ENCODE results near the gene OXA1L.

The OXA1L gene

GRCh38 chr14:22753586-22753985 is 12.9 kb upstream of the OXA1L start:
- TF ChIP-seq FOXP2 (optimal IDR thresholded peaks at IDR 0.05; ENCODE audit: borderline replicate concordance, extremely low read depth, extremely low read length, insufficient read depth), result no peak
- TF ChIP-seq TAF1 (IDR thresholded peaks at IDR 0.05; ENCODE audit: borderline replicate concordance, insufficient read depth, low read length), result no peak
- TF ChIP-seq POLR2AphosphoS5 (IDR thresholded peaks at IDR 0.05; ENCODE audit: low read depth, low read length), result no peak
- no peak for TF ChIP-seq SIN3A (IDR thresholded peaks at IDR 0.05; ENCODE audit: borderline replicate concordance, insufficient read depth, low read length)
- TF ChIP-seq REST (IDR thresholded peaks at IDR 0.05; ENCODE audit: insufficient read depth in 1 of 2, low read depth in 2 of 2, low read length in 2 of 2), result no peak

DNA sequence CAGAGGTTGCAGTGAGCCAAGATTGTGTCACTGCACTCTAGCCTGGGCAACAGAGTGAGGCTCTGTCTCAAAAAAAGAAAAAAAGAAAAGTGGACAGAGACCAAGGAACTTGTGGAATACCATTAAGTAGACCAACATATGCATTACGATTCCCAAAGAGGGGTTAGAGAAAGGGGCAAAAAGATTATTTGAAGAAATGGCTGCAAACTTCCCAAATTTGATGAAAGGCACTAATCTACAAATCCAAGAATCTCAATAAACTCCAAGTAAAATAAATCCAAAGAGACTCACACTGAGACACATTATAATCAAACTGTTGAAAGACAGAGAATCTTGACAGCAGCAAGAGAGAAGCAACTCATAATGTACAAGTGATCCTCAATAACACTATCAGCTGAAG is 4.8 kb upstream of the OXA1L start:
- TF ChIP-seq REST (IDR thresholded peaks at IDR 0.05; ENCODE audit: insufficient read depth in 1 of 2, low read depth in 2 of 2, low read length in 2 of 2) (no peak), SIN3A (IDR thresholded peaks at IDR 0.05; ENCODE audit: borderline replicate concordance, insufficient read depth, low read length) (no peak), TAF1 (IDR thresholded peaks at IDR 0.05; ENCODE audit: borderline replicate concordance, insufficient read depth, low read length) (no peak), POLR2AphosphoS5 (IDR thresholded peaks at IDR 0.05; ENCODE audit: low read depth, low read length) (no peak), FOXP2 (optimal IDR thresholded peaks at IDR 0.05; ENCODE audit: borderline replicate concordance, extremely low read depth, extremely low read length, insufficient read depth) (no peak)

GRCh38 chr14:22764382-22764781 is 2.1 kb upstream of the OXA1L start:
- TF ChIP-seq SIN3A (IDR thresholded peaks at IDR 0.05; ENCODE audit: borderline replicate concordance, insufficient read depth, low read length) (no peak), FOXP2 (optimal IDR thresholded peaks at IDR 0.05; ENCODE audit: borderline replicate concordance, extremely low read depth, extremely low read length, insufficient read depth) (no peak), POLR2AphosphoS5 (IDR thresholded peaks at IDR 0.05; ENCODE audit: low read depth, low read length) (no peak), TAF1 (IDR thresholded peaks at IDR 0.05; ENCODE audit: borderline replicate concordance, insufficient read depth, low read length) (no peak), REST (IDR thresholded peaks at IDR 0.05; ENCODE audit: insufficient read depth in 1 of 2, low read depth in 2 of 2, low read length in 2 of 2) (no peak)

- no peak for TF ChIP-seq TAF1 (IDR thresholded peaks at IDR 0.05; ENCODE audit: borderline replicate concordance, insufficient read depth, low read length)
Observed at GRCh38 chr14:22767323-22767589, 768 bp downstream of the OXA1L start.

DNA sequence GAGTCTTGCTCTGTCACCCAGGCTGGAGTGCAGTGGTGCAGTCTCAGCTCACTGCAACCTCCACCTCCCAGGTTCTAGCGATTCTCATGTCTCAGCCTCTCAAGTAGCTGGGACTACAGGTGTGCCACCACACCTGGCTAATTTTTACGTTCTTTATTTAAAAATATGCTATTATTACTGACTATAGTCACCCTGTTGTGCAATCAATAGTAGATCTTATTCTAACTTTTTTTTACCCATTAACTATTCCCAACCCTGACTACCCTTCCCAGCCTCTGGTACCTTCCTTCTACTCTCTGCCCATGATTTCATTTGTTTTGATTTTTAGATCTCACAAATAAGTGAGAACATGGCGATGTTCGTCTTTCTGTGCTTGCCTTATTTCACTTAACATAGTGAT is 2.5 kb downstream of the OXA1L start:
- no peak for TF ChIP-seq TAF1 (IDR thresholded peaks at IDR 0.05; ENCODE audit: borderline replicate concordance, insufficient read depth, low read length)
- TF ChIP-seq FOXP2 (optimal IDR thresholded peaks at IDR 0.05; ENCODE audit: borderline replicate concordance, extremely low read depth, extremely low read length, insufficient read depth), result no peak
- TF ChIP-seq POLR2AphosphoS5 (IDR thresholded peaks at IDR 0.05; ENCODE audit: low read depth, low read length), result no peak
- no peak for TF ChIP-seq SIN3A (IDR thresholded peaks at IDR 0.05; ENCODE audit: borderline replicate concordance, insufficient read depth, low read length)
- TF ChIP-seq REST (IDR thresholded peaks at IDR 0.05; ENCODE audit: insufficient read depth in 1 of 2, low read depth in 2 of 2, low read length in 2 of 2), result no peak
